ENCODE results near the gene JPT2.

The JPT2 gene

GRCh38 chr16:1651094-1651973 lies 26.7 kb upstream of the JPT2 start:
- in situ Hi-C loops (cut with MboI; ENCODE audit: low sequenced_read_pairs) = no loop called here

- in situ Hi-C loops (cut with MboI; ENCODE audit: low sequenced_read_pairs) = no loop called here
These were observed 26.1 kb upstream of the JPT2 start for GRCh38 chr16:1651974-1652312.

GRCh38 chr16:1653023-1653422 lies 25.1 kb upstream of the JPT2 start:
- in situ Hi-C loops (cut with MboI; ENCODE audit: low sequenced_read_pairs) = no loop called here

- in situ Hi-C loops (cut with MboI; ENCODE audit: low sequenced_read_pairs) = no loop called here
These were observed 23.4 kb upstream of the JPT2 start for GRCh38 chr16:1654505-1655268.

GRCh38 chr16:1655269-1655807 lies 22.7 kb upstream of the JPT2 start:
- in situ Hi-C loops (cut with MboI; ENCODE audit: low sequenced_read_pairs) = no loop called here

GRCh38 chr16:1655909-1656807 lies 21.9 kb upstream of the JPT2 start:
- in situ Hi-C loops (cut with MboI; ENCODE audit: low sequenced_read_pairs) = no loop called here

GRCh38 chr16:1656808-1657617 lies 21.1 kb upstream of the JPT2 start:
- in situ Hi-C loops (cut with MboI; ENCODE audit: low sequenced_read_pairs) = no loop called here

- in situ Hi-C loops (cut with MboI; ENCODE audit: low sequenced_read_pairs) = no loop called here
These were observed 20.2 kb upstream of the JPT2 start for GRCh38 chr16:1657841-1658240.

GRCh38 chr16:1659031-1659430 lies 19.0 kb upstream of the JPT2 start:
- in situ Hi-C loops (cut with MboI; ENCODE audit: low sequenced_read_pairs) = no loop called here

- in situ Hi-C loops (cut with MboI; ENCODE audit: low sequenced_read_pairs) = no loop called here
These were observed 16.3 kb upstream of the JPT2 start for GRCh38 chr16:1661826-1662225.

- in situ Hi-C loops (cut with MboI; ENCODE audit: low sequenced_read_pairs) = no loop called here
These were observed 15.5 kb upstream of the JPT2 start for GRCh38 chr16:1662543-1662942.

- in situ Hi-C loops (cut with MboI; ENCODE audit: low sequenced_read_pairs) = no loop called here
These were observed 12.2 kb upstream of the JPT2 start for GRCh38 chr16:1665829-1666228.

GRCh38 chr16:1666316-1666715 lies 11.8 kb upstream of the JPT2 start:
- in situ Hi-C loops (cut with MboI; ENCODE audit: low sequenced_read_pairs) = no loop called here

- in situ Hi-C loops (cut with MboI; ENCODE audit: low sequenced_read_pairs) = no loop called here
These were observed 10.8 kb upstream of the JPT2 start for GRCh38 chr16:1667271-1667670.

- in situ Hi-C loops (cut with MboI; ENCODE audit: low sequenced_read_pairs) = no loop called here
These were observed 10.2 kb upstream of the JPT2 start for GRCh38 chr16:1667916-1668315.

GRCh38 chr16:1668612-1669319 lies 9.3 kb upstream of the JPT2 start:
- in situ Hi-C loops (cut with MboI; ENCODE audit: low sequenced_read_pairs) = no loop called here

GRCh38 chr16:1669698-1670097 lies 8.4 kb upstream of the JPT2 start:
- in situ Hi-C loops (cut with MboI; ENCODE audit: low sequenced_read_pairs) = no loop called here

- in situ Hi-C loops (cut with MboI; ENCODE audit: low sequenced_read_pairs) = no loop called here
These were observed 7.7 kb upstream of the JPT2 start for GRCh38 chr16:1670371-1670770.

- in situ Hi-C loops (cut with MboI; ENCODE audit: low sequenced_read_pairs) = no loop called here
These were observed 7.2 kb upstream of the JPT2 start for GRCh38 chr16:1670866-1671265.

Measured in HL-60/S4 treated with phorbol 12-myristate 13-acetate at 8.2 ng/mL for 4 days and 3 days (cell line).